GM12892 (cell line): ENCODE measurements around the gene SETD3.

Experiments used
- DNase-seq: peaks from one replicate; pipeline ENCODE4 v3.0.0; 2011; ENCODE audit not compliant: insufficient read length
- FAIRE-seq: peaks from 2 replicates; lab custom pipeline; 2011; peaks lifted over from hg19 to GRCh38; lab: Jason Lieb, UNC
- POLR2A ChIP-seq: IDR thresholded peaks from 2 replicates; pipeline ENCODE4 v1.6.1; 2011; ENCODE audit warnings: low read depth, low read length, control low read depth
- POLR2AphosphoS5 ChIP-seq: IDR thresholded peaks from 2 replicates; pipeline ENCODE4 v1.6.1; 2011; ENCODE audit warnings: low read depth, low read length, control low read depth
- TAF1 ChIP-seq: IDR thresholded peaks from 2 replicates; pipeline ENCODE4 v1.6.1; 2011; ENCODE audit warnings: low read depth, mild to moderate bottlenecking, control low read depth, low read length, borderline replicate concordance

The SETD3 gene

DNA sequence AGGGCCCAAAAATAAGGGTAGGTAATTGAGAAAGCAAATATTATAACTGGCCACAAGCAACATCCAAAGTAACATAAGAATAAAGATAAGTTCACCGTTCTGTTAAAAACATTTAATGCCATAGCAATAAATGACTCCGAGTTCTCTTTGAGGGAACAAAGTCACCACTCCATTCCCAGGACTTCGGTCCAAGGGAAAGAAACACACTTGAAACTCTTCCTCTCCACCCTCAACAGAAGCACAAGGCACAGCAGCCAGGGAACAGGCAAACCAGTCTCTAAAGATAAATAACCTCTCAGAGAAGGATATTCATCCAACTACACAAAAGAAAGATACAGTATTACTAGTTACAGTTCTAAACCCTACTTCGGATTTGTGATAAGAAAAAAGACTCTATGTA is 2.5 kb downstream of the SETD3 start:
- no peak for TF ChIP-seq TAF1
- TF ChIP-seq POLR2AphosphoS5, result no peak
- no peak for TF ChIP-seq POLR2A
- DNase-seq, result no peak

DNA sequence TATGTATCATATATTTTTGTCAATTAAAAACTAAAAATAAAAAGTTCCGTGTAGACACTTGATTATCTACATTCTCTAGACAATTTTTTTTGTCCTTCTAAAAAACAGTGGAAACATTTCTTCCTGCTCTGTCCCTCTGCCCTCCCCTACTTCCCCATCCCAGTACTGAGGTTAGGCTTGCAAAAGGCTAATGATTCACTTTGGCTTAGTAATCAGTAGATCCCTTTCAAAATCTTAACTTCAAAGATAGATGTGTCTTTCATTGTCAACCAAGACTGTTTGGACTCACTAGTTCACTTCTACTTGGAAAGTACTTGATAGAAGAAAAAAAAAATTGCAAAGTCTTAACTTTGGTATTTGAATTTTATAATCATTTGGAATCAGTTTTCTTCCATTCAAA is 3.8 kb downstream of the SETD3 start:
- TF ChIP-seq TAF1 (no peak), POLR2AphosphoS5 (no peak), POLR2A (no peak)
- no peak for DNase-seq
- no peak for FAIRE-seq

More for the DNA sequence above, 2.5 kb downstream of the SETD3 start:
- FAIRE-seq, result no peak

DNA sequence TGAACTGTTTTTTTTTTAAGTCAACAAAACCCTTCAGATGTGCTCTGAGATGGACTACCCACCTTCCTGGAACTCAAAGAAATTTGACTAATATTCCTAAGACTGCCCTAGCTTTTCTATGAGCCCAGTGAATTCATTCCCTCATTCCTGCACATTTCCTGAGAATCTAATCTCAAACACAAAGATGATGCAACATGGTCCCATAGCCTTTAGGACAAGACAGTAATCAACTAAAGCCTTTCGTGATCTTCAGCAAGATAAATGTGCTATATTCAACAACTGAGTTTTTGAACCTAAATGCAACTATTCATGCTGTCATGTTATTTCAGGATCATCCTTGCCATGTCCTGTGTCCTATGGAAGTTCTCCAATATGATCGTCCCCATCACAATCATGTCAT is 5.0 kb downstream of the SETD3 start:
- DNase-seq (no peak), FAIRE-seq (no peak)
- TF ChIP-seq POLR2AphosphoS5 (no peak), POLR2A (no peak), TAF1 (no peak)

DNA sequence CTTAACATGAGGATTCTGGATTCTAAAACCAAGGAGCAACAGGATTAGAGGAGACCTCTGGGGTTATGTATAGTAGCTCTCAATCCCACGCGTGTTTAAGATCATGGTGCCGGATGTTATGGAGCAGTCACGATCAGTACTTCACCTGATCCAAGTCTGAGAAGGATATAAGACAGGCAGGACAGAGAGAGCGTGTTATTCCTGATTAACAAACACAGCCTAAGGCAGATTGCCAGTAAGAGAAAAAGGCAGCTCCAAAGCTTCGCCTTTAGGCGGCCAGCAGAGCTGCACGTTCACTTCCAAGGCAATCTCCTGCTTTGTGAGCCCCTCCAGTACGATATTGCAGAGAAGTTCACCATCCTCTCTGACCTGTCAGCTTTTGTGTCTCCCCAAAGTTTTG is 5.5 kb downstream of the SETD3 start:
- DNase-seq (no peak), FAIRE-seq (no peak)
- TF ChIP-seq TAF1, result no peak
- TF ChIP-seq POLR2A, result no peak
- no peak for TF ChIP-seq POLR2AphosphoS5

DNA sequence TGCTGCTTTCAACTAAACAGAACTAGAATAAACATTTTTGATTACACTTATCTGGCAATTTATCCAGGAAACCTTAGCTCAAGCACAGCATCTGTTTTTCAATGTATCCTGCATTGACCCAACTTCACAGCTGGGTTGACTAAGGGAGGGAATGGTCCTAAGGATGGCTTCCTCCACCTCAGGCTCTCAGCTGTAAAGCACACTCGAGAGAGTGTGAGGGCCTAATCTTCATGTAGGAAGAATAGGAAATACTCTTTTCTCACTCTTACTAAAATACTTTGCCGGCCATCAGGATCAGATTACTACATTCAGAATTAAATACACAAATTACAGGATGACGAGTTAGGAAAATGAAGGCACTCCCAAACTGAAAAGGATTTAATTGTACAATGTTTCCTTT is 7.2 kb downstream of the SETD3 start:
- FAIRE-seq (no peak), DNase-seq (no peak)

DNA sequence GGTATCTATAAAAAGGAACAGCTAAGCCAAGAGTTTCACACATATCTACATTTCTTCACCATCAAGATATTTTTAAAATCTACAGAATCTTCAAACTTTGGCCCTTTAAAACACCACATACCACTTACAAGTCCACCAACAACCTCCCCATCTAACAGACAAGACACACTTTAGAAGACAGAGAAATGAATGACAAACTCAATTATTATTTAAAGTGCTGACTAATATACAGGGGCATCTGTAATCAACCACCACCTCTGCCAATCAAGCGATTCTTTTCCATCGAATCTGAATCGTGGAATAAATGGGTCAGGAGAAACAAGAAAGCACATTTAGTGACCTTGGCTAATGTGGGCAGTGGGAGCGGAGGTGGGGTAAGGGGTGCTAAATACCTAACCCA is 7.7 kb downstream of the SETD3 start:
- no peak for FAIRE-seq
- no peak for DNase-seq
- TF ChIP-seq POLR2A (no peak), TAF1 (no peak), POLR2AphosphoS5 (no peak)

More for the DNA sequence above, 7.2 kb downstream of the SETD3 start:
- TF ChIP-seq POLR2AphosphoS5 (no peak), TAF1 (no peak), POLR2A (no peak)

DNA sequence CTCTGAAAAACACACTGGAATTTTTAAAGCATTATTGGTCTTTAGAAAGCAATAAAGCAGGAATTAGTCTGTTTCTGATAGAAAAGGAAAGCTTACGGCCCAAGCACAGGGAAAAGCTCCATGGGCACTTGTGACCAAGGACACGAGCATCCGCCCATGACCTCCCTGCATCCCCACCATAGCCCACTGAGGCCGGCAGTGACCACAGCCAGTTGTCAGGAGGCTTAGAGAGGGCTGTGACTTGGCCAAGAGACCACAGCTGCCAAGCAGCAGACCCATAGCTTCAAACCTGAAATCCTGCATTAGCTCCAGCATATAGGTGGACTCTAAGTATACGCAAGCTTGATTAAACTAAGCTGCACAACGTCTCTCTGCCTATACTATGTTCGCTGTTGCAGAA is 8.9 kb downstream of the SETD3 start:
- DNase-seq (no peak), FAIRE-seq (no peak)
- no peak for TF ChIP-seq POLR2A
- TF ChIP-seq TAF1, result no peak
- no peak for TF ChIP-seq POLR2AphosphoS5

DNA sequence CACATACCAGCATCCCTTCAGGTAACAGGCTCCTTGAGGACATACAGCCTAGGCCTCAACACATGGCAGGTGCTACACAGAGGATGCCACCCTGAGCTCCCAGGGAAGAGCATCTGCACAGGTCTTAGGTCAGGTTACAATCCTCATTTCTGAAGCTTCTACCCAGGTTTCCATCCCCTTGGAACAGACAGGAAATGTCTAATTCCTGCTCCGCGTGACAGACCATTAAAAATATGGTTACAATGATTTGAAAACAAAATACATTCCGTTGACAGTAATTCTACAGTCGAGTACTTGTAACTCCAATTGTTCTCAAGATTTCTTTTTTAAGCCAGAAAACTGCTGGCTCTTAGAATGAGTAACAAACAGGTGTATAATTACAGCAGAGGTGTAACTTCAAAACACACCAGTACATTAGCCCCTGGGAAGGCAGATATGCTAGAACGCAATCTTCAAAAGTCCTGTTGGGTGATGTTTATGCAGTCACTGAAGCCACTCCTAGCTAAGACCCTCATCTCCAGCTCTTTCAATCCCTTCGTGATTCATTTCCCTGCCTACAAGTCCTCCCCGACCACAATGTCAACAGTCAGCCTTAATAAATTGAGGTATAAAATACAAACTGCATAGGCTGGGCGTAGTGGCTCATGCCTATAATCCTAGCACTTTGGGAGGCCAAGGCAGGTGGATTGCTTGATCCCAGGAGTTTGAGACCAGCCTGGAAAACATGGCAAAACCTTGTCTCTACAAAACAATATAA is 11.6 kb downstream of the SETD3 start:
- TF ChIP-seq POLR2AphosphoS5 (no peak), TAF1 (no peak), POLR2A (no peak)
- FAIRE-seq (no peak), DNase-seq (no peak)

DNA sequence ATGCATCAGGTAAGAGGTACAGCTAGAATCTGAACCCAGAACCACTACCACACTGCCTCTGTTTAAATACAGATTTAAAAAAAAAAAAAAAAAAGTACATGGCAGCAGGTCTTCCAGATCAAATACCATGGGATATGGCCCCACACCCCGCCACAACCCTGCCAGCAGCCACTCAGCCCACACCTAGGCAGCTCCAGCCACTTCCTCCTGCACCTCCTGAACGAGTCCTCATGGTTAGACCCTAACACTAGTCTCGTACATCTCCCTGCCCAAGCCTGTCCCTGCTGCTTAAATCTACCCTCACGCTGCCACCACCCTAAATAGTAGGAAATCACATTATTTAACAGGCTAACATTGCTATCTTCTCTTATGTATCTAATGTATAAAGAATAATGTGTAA is 12.6 kb downstream of the SETD3 start:
- DNase-seq, result no peak
- TF ChIP-seq POLR2A, result no peak
- no peak for TF ChIP-seq POLR2AphosphoS5
- no peak for TF ChIP-seq TAF1
- FAIRE-seq, result no peak

DNA sequence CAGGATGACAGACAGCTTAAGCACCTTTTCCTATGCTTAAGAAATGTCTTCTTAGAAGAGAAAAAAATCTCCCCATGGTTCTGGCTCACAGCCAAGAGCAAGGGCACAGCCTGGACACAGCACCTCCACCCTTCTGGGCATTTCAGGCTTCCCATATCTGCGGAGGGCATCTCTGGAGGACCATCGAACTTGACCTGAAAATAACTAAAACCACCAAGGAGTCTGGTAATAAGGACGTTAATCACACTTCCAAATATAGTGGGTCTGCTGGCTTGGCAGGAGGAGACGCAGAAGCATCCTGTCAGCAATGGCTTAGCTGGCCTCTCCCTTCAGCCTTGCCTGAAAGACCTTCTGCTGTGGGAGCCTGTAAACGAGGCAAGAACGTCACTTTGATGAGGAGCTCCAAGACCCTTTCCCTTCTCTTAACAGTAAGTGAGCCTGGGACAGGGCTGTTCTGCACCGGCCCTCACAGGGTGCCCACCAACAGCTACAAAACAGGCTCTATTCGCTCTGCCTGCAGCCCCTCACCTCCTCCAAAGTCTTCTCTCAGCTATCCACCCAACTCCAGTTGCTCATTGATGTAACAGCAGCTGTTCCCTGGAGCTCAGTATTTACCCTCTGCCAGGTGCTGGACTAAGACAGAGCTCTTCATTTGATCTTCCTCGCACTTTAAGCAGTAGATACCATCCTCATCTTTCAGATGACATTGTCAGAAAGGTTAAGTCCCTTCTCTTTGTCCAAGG is 13.2 kb downstream of the SETD3 start:
- DNase-seq (no peak), FAIRE-seq (no peak)
- no peak for TF ChIP-seq TAF1

DNA sequence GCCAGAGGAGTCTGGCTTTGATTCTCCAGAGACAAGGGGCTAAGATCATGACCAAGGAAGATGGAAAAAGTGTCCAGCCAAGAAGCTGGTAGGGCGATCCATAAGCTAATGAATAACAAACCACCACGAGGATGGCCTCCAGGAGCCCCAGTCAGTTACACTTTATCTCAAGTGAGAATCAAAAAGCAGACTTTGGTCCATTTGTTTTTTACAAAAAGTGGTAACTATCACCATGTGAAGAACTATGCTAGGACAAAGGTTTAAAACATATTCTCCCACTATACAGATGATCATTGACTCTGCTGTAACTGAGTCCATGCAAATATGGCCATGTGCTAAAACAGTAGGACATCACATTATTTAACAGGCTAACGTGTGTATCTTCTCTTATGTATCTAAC is 13.9 kb downstream of the SETD3 start:
- TF ChIP-seq POLR2AphosphoS5 (no peak), TAF1 (no peak), POLR2A (no peak)
- DNase-seq, result no peak
- no peak for FAIRE-seq

DNA sequence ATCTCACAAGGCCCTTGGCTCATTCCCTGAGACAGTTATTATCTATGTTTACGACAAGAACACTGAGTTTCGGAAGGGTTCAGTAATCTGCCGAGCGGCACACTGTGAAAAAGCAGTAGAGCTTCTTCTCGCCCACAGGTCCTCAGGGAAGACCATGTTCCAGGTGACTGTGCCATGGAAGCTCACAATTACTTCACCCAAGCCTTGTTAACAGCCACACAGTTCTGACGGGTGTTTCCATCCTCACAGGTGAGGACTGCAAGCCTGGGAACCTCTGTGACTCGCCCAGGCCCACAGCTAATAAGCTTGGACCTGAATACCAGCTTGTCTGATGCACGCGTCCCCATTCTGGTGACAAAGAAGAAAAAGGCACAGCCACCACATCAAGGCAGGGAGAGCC is 15.4 kb downstream of the SETD3 start:
- DNase-seq (no peak), FAIRE-seq (no peak)
- TF ChIP-seq POLR2A (no peak), TAF1 (no peak), POLR2AphosphoS5 (no peak)
